Type B pancreatic cell (in vitro differentiated cells): ENCODE measurements around the gene ZSWIM6. TPM values are rescaled to one million over a fixed set of nuclear protein-coding genes. Genes with fewer than 3 reads are reported as not detected.

Experiments used
- total RNA-seq: library from RNA; stranded (reverse); gene quantifications from 2 replicates; pipeline ENCODE4 v1.2.1, GENCODE V29; 2021; ENCODE audit warnings: low replicate concordance

ZSWIM6 gene
- total RNA-seq, 1 donor from 2014 or later: 24.6 TPM

Other genes with a start within 250 kb of the ZSWIM6 start
- 60.4 and 76.6 TPM in 2 replicates for gene SMIM15, start 169.8 kb upstream of the ZSWIM6 start, total RNA-seq